Heart left ventricle (tissue), 16 donors: ENCODE results near the gene CLRN1. TPM values are rescaled to one million over a fixed set of nuclear protein-coding genes. Genes with fewer than 3 reads are reported as not detected.

ENCODE experiments used
- ATAC-seq, 4 donors: fragments of 200-7000 bp; cut with Tn5 transposase; one replicate each; pipeline ENCODE4 v1.9.1; 2020 to 2022; ENCODE audit warnings: moderate library complexity in 4 of 4, mild to moderate bottlenecking in 3 of 4, moderate number of reproducible peaks in 1 of 4
- DNase-seq, 5 donors: peaks; one replicate each; pipeline ENCODE4 v3.0.0-alpha.2; 2020
- H3K27ac ChIP-seq, 12 donors: fragments of 200-600 bp; sonication (generic) in 4 of 12; one replicate each; pipeline versions ENCODE4 v1.5.0 to v1.8.0; 2016 to 2022; ENCODE audit warnings: mild to moderate bottlenecking in 2 of 12
- H3K27me3 ChIP-seq, 9 donors: fragments of 200-600 bp; sonication (generic) in 2 of 9; one replicate each; pipeline versions ENCODE4 v1.5.1 to v1.8.0; 2016 to 2022; ENCODE audit warnings: mild to moderate bottlenecking in 3 of 9
- H3K36me3 ChIP-seq, 9 donors: fragments of 200-600 bp; sonication (generic) in 2 of 9; one replicate each; pipeline versions ENCODE4 v1.5.0 to v1.8.0; 2018 to 2022; ENCODE audit warnings: mild to moderate bottlenecking in 2 of 9
- H3K4me1 ChIP-seq, 12 donors: fragments of 200-600 bp; sonication (generic) in 4 of 12; one replicate each; pipeline versions ENCODE4 v1.5.0 to v1.8.0; 2016 to 2022; ENCODE audit warnings: mild to moderate bottlenecking in 3 of 12
- H3K4me3 ChIP-seq, 12 donors: fragments of 200-600 bp; sonication (generic) in 4 of 12; one replicate each; pipeline versions ENCODE4 v1.5.0 to v1.8.0; 2017 to 2022; ENCODE audit warnings: mild to moderate bottlenecking in 9 of 12, moderate library complexity in 4 of 12
- H3K9me3 ChIP-seq, 12 donors: fragments of 200-600 bp; sonication (generic) in 4 of 12; one replicate each; pipeline versions ENCODE4 v1.5.0 to v1.8.0; 2016 to 2022; ENCODE audit warnings: mild to moderate bottlenecking in 1 of 12
- POLR2A ChIP-seq, 2 donors: fragments of 450-650 bp; IDR thresholded peaks; one replicate each; pipeline ENCODE4 v1.6.1; 2017; ENCODE audit warnings: antibody characterized with exemption in 2 of 2, mild to moderate bottlenecking in 2 of 2, moderate library complexity in 2 of 2
- WGBS, 4 donors: extraction: QIAGEN DNeasy Blood & Tissue Kit in 2 of 4; methylation state at CpG; one replicate each; pipeline versions ENCODE4 v1.1.5 to v1.1.7; 2013 to 2018; 5-methylcytosine and 5-hydroxymethylcytosine counted together
- intact Hi-C, 10 donors: fragments of 100-400 bp; cut with DNase I; formaldehyde crosslinking; loops; one replicate each; pipeline versions ENCODE4 v1.11.1 to v1.14.2; 2022
- polyA plus RNA-seq, 2 donors: library from polyadenylated mRNA; stranded (reverse); fragments of 200-250 nt; gene quantifications; one replicate each; pipeline ENCODE4 v1.2.3, GENCODE V29; 2013
- total RNA-seq, 9 donors: library from RNA; depleted of rRNA in 2 of 9; stranded (reverse); fragments of >200 nt in 2 of 9; fragmentation: NEBNext Ultra II Directional in 3 of 9; extraction: Animal tissue kit (Norgen Biotek cat#: 25700) in 3 of 9; gene quantifications; one replicate each; pipeline versions ENCODE4 v1.1.0 to v1.2.4, GENCODE V29; 2016 to 2023
- TF ChIP-seq, protein P1 (sequence below), 12 donors: fragments of 200-600 bp; sonication (generic) in 4 of 12; IDR thresholded peaks; one replicate each; pipeline versions ENCODE4 v1.5.0 to v1.8.0; 2018 to 2022; ENCODE audit warnings: antibody characterized with exemption in 12 of 12, mild to moderate bottlenecking in 5 of 12
- donor health status: ischemic (EF 13 %, LVEDD 7.1; RV severe dilation, severe dysfunction).
- donor health status: healthy with polysubstance abuse.
- donor health status: DM: no; HTN: yes; CAD: no.
- donor health status: DM: no; HTN: no; CAD: no.
- donor health status: ischemic (EF 25% LVEDD 6.9; RV normal size, moderate dysfunction).
- donor health status: ischemic (EF 25% LVEDD 5.7; RV mildly dilated, moderate dysfunction).
- donor health status: healthy.
- donor health status: DM: yes; HTN: yes; CAD: no.
- donor health status: ischemic (EF 35%, LVEDD 5.7; RV mildly dilated, moderate dysfunction).
- donor health status: nonischemic (EF 11% LVEDD 7.7; RV severe dilation, severe dysfunction).
- donor health status: DM: yes; HTN: yes; CAD: no.
- donor health status: PGD.
- donor health status: ischemic (EF 29% LVEDD 5.4; RV normal size, mild dysfunction).
- donor health status: nonischemic (EF 23%, LVEDD 6.1; RV moderate dilation, normal function).

Gene CLRN1
- total and polyA plus RNA-seq, 11 donors: not detected

GRCh38 chr3:150965436-150965835 is 7.1 kb downstream of the CLRN1 start:
- H3K4me3 ChIP-seq: no peak overlapping the region
- H3K27ac ChIP-seq: no peak overlapping the region
- no peaks in the 10 kb centered on the region for H3K9me3 ChIP-seq
- 85 to 89% (median 88%) methylated on average over 2 of the region's 2 CpGs for WGBS, 4 donors
- DNase-seq (no peak), ATAC-seq (no peak)
- intact Hi-C loops: no loop called here
- TF ChIP-seq POLR2A (IDR thresholded peaks at IDR 0.05): no peak
- TF ChIP-seq, protein P1, sequence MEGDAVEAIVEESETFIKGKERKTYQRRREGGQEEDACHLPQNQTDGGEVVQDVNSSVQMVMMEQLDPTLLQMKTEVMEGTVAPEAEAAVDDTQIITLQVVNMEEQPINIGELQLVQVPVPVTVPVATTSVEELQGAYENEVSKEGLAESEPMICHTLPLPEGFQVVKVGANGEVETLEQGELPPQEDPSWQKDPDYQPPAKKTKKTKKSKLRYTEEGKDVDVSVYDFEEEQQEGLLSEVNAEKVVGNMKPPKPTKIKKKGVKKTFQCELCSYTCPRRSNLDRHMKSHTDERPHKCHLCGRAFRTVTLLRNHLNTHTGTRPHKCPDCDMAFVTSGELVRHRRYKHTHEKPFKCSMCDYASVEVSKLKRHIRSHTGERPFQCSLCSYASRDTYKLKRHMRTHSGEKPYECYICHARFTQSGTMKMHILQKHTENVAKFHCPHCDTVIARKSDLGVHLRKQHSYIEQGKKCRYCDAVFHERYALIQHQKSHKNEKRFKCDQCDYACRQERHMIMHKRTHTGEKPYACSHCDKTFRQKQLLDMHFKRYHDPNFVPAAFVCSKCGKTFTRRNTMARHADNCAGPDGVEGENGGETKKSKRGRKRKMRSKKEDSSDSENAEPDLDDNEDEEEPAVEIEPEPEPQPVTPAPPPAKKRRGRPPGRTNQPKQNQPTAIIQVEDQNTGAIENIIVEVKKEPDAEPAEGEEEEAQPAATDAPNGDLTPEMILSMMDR (IDR thresholded peaks at IDR 0.05): no peak
- H3K36me3 ChIP-seq: no peaks in the 10 kb centered on the region
- H3K27me3 ChIP-seq: peaks cover 0 to 11% (median 0%) of the 10 kb centered on the region in 9 donors
- H3K4me1 ChIP-seq: no peaks in the 10 kb centered on the region

DNA sequence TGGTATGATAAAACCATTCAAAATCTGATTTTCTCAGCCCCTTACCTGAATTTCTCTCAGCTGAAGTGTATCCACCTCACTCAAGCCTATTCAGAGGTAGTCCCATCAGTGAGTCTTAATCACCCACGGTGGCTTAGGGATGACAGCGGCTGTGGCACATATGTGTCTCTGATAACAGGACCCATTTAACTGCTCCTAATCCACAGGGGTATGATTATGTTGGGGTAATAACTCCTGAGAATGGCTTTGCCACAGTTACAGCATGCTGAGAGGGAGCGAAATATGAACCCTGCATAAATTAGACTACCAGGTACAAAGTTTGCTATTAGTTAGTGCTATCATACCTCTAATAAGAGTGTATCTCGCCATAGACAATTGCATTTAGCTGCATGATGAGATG is 10.6 kb downstream of the CLRN1 start:
- no peak for TF ChIP-seq POLR2A (IDR thresholded peaks at IDR 0.05)
- TF ChIP-seq, protein P1 (IDR thresholded peaks at IDR 0.05): no peak
- Histone ChIP-seq H3K36me3 (no peaks in the 10 kb centered on the region), H3K4me3 (no peak overlapping the region), H3K4me1 (no peaks in the 10 kb centered on the region), H3K27ac (no peak overlapping the region), H3K9me3 (no peaks in the 10 kb centered on the region), H3K27me3 (peaks cover 0 to 20% (median 0%) of the 10 kb centered on the region in 9 donors)
- 81 to 90% (median 85%) methylated on average over 4 of the region's 4 CpGs for WGBS, 4 donors
- ATAC-seq (no peak), DNase-seq (no peak)
- intact Hi-C loops: no loop called here

DNA sequence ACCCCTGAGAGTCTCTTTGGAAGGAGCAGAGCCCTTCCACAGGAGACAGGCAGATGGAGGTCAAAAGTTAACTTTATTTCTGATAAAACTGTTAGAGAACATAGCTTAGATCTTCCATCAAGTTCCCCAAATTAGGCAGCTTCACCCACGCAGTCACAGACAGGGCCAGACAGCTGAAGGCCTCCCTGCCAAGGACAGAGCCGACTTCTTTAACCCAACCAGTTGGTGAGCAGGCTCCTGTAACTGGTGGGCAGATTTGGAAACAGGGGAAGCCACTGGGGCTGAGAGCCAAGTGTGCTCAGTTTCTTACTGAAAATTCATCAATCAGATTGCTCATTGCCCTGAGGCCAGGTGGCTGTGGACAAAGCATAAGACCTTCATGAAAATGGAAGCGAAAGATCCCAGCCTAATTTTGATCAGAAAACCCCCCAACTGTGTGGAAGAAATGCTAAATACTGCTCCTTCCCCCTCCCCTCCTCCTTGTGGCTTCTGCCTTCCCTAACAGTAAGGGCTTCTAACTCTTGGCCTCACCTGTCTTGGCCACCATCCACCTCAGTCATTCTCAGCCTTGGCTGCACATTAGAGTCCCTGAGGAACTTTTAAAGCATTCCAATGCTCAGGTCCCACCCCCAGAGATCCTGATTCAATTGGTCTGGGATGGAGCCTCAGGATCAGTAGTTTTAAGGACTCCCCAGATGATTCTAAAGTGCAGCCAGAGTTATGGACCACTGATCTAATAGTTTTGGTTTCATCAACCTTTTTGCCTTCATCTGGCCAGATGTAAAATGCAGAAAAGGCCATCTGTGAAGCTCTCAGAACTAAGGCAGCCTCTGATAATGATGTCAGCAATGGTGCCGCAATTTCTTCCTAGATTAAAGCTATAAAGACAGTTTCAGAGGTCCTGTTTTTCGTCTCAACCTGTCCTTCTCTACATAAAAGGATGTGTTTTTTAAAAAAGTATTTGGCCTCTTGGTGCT is 11.5 kb downstream of the CLRN1 start:
- Histone ChIP-seq H3K4me1 (no peaks in the 10 kb centered on the region), H3K27me3 (peaks cover 0 to 17% (median 3%) of the 10 kb centered on the region in 9 donors), H3K27ac (no peak overlapping the region), H3K4me3 (no peak overlapping the region), H3K9me3 (no peaks in the 10 kb centered on the region), H3K36me3 (no peaks in the 10 kb centered on the region)
- DNase-seq (no peak), ATAC-seq (no peak)
- TF ChIP-seq, protein P1 (IDR thresholded peaks at IDR 0.05): no peak
- TF ChIP-seq POLR2A (IDR thresholded peaks at IDR 0.05): no peak
- 64 to 77% (median 71%) methylated on average over 5 of the region's 5 CpGs for WGBS, 4 donors
- intact Hi-C loops: no loop called here

DNA sequence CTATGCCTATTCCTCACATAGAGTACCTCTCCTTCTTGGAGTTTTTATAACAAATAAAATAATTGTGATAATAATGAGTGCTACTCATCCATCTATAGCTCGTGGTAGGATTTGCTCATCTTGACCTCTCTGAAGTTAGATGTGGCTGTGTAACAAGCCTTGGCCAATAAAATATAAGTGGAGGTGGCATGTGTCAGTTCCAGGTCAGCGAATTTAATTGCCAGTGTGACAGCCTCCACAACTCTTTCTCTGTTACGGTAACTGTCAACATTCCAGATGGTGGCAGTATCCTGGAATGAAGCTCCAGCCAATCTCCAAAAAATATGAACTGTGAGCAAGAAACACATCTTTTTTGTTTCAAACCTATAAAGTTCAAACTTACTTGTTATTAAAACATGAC is 13.8 kb downstream of the CLRN1 start:
- intact Hi-C loops: no loop called here
- no peak for ATAC-seq
- H3K4me1 ChIP-seq: no peaks in the 10 kb centered on the region
- no peak overlapping the region for H3K4me3 ChIP-seq
- no peaks in the 10 kb centered on the region for H3K36me3 ChIP-seq
- no peak for DNase-seq
- WGBS, 4 donors: 74 to 90% (median 82%) methylated on average over 3 of the region's 3 CpGs
- H3K9me3 ChIP-seq: no peaks in the 10 kb centered on the region
- TF ChIP-seq, protein P1 (IDR thresholded peaks at IDR 0.05): no peak
- TF ChIP-seq POLR2A (IDR thresholded peaks at IDR 0.05): no peak
- peaks cover 0 to 17% (median 3%) of the 10 kb centered on the region in 9 donors for H3K27me3 ChIP-seq
- H3K27ac ChIP-seq: no peak overlapping the region
